ENCODE measurements around the gene SGO1. TPM values are rescaled to one million over a fixed set of nuclear protein-coding genes. Genes with fewer than 3 reads are reported as not detected.

SGO1 gene
- total RNA-seq, 1 experiment from 2014 or later, result 23.5 TPM

DNA sequence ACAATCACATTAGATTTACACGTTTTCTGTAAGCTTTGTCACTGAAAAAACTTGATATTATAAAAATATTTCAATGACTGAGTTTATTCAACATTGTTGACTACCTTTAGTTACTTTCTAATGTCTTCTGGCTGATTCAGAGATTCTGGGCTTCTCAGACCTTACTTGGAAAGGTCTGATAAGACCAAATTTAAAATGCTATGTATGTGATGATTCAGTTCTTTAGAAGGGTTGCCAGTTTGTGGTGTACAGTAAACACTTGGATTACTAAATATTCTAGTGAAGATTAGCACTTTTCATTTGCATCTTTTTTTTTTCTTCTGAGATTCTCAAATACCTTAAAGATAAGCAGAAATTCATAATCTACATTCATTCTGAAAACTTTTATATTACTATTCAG is 49.8 kb downstream of the SGO1 start:
- Histone ChIP-seq H3K36me3 (ENCODE audit: control insufficient read depth in 1 of 2, insufficient read depth in 2 of 2, low read length in 2 of 2) (no peaks in the 10 kb centered on the region), H3K9me2 (ENCODE audit: insufficient read depth) (no peaks in the 10 kb centered on the region), H3K9me3 (ENCODE audit: control insufficient read depth in 1 of 2, insufficient read depth in 1 of 2, low read depth in 1 of 2, low read length in 2 of 2) (no peaks in the 10 kb centered on the region), H3K27me3 (ENCODE audit: insufficient read depth, low read length) (no peaks in the 10 kb centered on the region), H2AFZ (ENCODE audit: low read depth, low read length, poor library complexity, severe bottlenecking) (no peak overlapping the region), H3K79me2 (ENCODE audit: insufficient read depth, low read length) (no peaks in the 10 kb centered on the region), H3K27ac (ENCODE audit: low read depth, low read length) (no peak overlapping the region), H3K4me1 (ENCODE audit: control insufficient read depth in 1 of 2, insufficient read depth in 2 of 2, low read length in 2 of 2) (no peaks in the 10 kb centered on the region), H3K9ac (ENCODE audit: low read length) (no peak overlapping the region), H3K4me2 (ENCODE audit: low read length) (no peak overlapping the region), H4K20me1 (ENCODE audit: insufficient read depth) (no peaks in the 10 kb centered on the region), H3K4me3 (replicated peaks in 1 of 2; ENCODE audit: low read depth in 1 of 2, low read length in 2 of 2) (no peak overlapping the region)
- intact Hi-C loops (cut with micrococcal nuclease), result no loop called here
- CTCF ChIA-PET, result no interaction called here
- DNase-seq (ENCODE audit: low read depth, low spot score) (no peak), ATAC-seq (no peak)
- no TSS peak for BruUV-seq (replicated peaks)
- RAD21 ChIA-PET (ENCODE audit: low non-redundant PET in 1 of 2, low total read pairs in 2 of 2, uncharacterized antibody in 2 of 2, unreplicated experiment in 2 of 2), result no interaction called here
- TF ChIP-seq, protein P1, sequence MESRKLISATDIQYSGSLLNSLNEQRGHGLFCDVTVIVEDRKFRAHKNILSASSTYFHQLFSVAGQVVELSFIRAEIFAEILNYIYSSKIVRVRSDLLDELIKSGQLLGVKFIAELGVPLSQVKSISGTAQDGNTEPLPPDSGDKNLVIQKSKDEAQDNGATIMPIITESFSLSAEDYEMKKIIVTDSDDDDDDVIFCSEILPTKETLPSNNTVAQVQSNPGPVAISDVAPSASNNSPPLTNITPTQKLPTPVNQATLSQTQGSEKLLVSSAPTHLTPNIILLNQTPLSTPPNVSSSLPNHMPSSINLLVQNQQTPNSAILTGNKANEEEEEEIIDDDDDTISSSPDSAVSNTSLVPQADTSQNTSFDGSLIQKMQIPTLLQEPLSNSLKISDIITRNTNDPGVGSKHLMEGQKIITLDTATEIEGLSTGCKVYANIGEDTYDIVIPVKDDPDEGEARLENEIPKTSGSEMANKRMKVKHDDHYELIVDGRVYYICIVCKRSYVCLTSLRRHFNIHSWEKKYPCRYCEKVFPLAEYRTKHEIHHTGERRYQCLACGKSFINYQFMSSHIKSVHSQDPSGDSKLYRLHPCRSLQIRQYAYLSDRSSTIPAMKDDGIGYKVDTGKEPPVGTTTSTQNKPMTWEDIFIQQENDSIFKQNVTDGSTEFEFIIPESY (IDR thresholded peaks at IDR 0.05; ENCODE audit: extremely low read depth, insufficient replicate concordance, low read length), result no peak
- no peak for TF ChIP-seq ELF1 (IDR thresholded peaks at IDR 0.05; ENCODE audit: borderline replicate concordance, low read depth)
- TF ChIP-seq, protein P2, sequence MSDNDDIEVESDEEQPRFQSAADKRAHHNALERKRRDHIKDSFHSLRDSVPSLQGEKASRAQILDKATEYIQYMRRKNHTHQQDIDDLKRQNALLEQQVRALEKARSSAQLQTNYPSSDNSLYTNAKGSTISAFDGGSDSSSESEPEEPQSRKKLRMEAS (IDR thresholded peaks at IDR 0.05), result no peak
- no peak for TF ChIP-seq EZH2phosphoT487 (IDR thresholded peaks at IDR 0.05; ENCODE audit: borderline replicate concordance)
- TF ChIP-seq ZNF274 (IDR thresholded peaks at IDR 0.05; ENCODE audit: low read depth, low read length), result no peak
- no peak for TF ChIP-seq SP1 (IDR thresholded peaks at IDR 0.05; ENCODE audit: low read depth)
- TF ChIP-seq CEBPB (IDR thresholded peaks at IDR 0.05; ENCODE audit: low read depth), result no peak
- no peak for TF ChIP-seq EGR1 (IDR thresholded peaks at IDR 0.05; ENCODE audit: low read depth)
- TF ChIP-seq JUND (IDR thresholded peaks at IDR 0.05), result no peak
- TF ChIP-seq TCF7L2 (IDR thresholded peaks at IDR 0.05; ENCODE audit: borderline replicate concordance, extremely low read depth, insufficient read depth, insufficient read length), result no peak
- no peak for TF ChIP-seq YY1 (IDR thresholded peaks at IDR 0.05; ENCODE audit: extremely low read depth, insufficient replicate concordance, low read depth, low read length)
- no peak for TF ChIP-seq POLR2AphosphoS5 (IDR thresholded peaks at IDR 0.05; ENCODE audit: low read depth, low read length)
- no peak for TF ChIP-seq CBX3 (IDR thresholded peaks at IDR 0.05; ENCODE audit: low read depth)
- TF ChIP-seq FOSL1 (IDR thresholded peaks at IDR 0.05; ENCODE audit: low read depth), result no peak
- TF ChIP-seq ZFX (IDR thresholded peaks at IDR 0.05), result no peak
- POLR2A ChIA-PET, result no interaction called here

Data from HCT116 (cell line).